Mononuclear cell (primary cell): ENCODE measurements around the gene ACACA. TPM values are rescaled to one million over a fixed set of nuclear protein-coding genes. Genes with fewer than 3 reads are reported as not detected.

Experiments used
- H3K27me3 ChIP-seq: 2 replicates; pipeline ENCODE4 v1.6.0; 2011; ENCODE audit warnings: low read length, control low read depth; ENCODE audit not compliant: insufficient read depth
- H3K4me1 ChIP-seq: 2 replicates; pipeline ENCODE4 v1.5.1; 2011; ENCODE audit warnings: mild to moderate bottlenecking, low read length, control low read depth; ENCODE audit not compliant: insufficient read depth
- H3K4me3 ChIP-seq: 2 replicates; pipeline ENCODE4 v1.5.1; 2011; ENCODE audit warnings: mild to moderate bottlenecking, low read length, moderate library complexity
- H3K9me3 ChIP-seq: 2 replicates; pipeline ENCODE4 v1.5.1; 2011; ENCODE audit warnings: low read depth, mild to moderate bottlenecking, control low read depth, low read length
- total RNA-seq: library from RNA; depleted of rRNA; stranded (reverse); fragments of >200 nt; gene quantifications from one replicate; pipeline ENCODE4 v1.2.3, GENCODE V29; 2012

ACACA gene
- total RNA-seq, 1 donor: 21.9 TPM

DNA sequence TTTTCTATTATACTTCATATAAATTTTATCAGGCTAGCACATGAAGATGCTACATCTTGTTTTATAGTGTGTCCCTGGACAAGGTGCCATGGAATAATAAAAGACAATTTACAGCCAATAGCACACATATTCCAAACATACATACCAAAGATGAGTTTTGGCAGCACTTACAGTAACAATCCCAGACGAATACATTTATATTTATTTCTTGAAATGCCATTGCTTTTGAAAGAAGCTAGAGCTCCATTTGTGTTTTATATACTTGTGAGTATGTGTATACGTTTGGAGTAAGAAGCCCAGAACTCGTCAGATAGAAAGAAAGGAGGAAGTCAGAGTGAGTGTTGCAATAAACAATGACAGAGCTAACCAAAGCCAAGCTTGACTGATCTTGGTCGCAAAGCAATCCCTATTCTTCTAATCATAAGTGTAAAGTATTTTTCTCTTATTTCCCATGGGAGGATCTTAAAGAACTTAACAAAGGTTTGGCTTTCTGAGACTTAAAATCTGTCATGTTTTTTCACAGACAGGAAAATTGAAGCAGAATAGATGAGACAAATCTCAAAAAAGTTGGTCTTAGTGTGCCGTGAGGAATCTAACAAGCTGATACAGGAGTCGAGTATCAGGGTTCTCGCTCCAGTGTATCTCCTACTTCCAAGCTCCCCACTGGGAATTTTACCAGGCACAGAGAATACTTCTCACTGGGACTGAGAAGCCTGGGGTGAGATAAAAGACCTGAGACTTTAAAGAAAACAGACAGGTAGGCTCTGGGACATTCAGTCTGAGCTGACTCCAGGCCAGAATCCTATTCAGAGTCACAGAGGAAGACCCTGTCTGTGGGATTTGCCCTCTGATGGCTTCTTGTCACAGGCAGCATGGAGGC is 282.5 kb downstream of the ACACA start:
- Histone ChIP-seq H3K9me3 (no peaks in the 10 kb centered on the region), H3K27me3 (no peaks in the 10 kb centered on the region), H3K4me3 (no peak overlapping the region), H3K4me1 (peaks cover 7% of the 10 kb centered on the region)

DNA sequence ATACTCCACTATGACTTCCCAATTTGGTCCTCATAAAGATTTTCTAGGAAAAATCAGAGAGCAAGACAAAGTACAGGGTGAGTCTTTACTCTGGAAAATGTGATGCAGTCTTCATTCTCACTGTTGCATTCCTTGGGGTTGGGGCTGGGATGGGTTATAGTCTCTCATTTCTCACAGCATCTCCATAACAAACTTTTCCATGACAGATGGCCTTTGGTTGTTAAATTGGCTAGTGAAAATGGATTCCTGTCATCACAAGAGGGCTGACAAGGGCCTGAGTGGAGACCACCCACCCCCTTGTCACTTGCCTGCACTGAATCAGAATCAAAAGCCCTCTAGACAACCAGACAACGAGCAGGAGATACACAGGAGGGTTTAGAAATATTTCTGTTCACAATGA is 283.2 kb downstream of the ACACA start:
- H3K27me3 ChIP-seq: no peaks in the 10 kb centered on the region
- no peak overlapping the region for H3K4me3 ChIP-seq
- H3K9me3 ChIP-seq: no peaks in the 10 kb centered on the region
- H3K4me1 ChIP-seq: peaks cover 7% of the 10 kb centered on the region

DNA sequence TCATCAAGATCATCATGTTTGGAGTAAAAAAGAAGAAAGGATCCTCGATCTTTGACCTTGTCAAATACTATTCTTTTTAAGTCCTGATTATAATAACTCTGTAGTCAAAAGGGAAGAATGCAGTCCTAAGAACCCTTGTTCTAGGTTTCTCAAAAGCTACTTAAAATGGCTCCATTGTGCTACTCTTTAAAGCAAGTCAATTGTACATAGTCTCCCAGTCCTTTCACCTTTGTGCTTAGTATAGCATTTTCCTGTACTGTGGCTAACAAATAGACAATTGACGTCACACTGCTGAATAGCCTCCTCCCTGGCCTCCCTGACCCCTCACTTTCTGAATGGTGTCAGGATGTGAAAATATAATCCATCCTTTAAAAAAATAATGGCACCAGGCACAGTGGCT is 285.0 kb downstream of the ACACA start:
- H3K4me3 ChIP-seq: no peak overlapping the region
- peaks cover 7% of the 10 kb centered on the region for H3K4me1 ChIP-seq
- no peaks in the 10 kb centered on the region for H3K9me3 ChIP-seq
- H3K27me3 ChIP-seq: no peaks in the 10 kb centered on the region

DNA sequence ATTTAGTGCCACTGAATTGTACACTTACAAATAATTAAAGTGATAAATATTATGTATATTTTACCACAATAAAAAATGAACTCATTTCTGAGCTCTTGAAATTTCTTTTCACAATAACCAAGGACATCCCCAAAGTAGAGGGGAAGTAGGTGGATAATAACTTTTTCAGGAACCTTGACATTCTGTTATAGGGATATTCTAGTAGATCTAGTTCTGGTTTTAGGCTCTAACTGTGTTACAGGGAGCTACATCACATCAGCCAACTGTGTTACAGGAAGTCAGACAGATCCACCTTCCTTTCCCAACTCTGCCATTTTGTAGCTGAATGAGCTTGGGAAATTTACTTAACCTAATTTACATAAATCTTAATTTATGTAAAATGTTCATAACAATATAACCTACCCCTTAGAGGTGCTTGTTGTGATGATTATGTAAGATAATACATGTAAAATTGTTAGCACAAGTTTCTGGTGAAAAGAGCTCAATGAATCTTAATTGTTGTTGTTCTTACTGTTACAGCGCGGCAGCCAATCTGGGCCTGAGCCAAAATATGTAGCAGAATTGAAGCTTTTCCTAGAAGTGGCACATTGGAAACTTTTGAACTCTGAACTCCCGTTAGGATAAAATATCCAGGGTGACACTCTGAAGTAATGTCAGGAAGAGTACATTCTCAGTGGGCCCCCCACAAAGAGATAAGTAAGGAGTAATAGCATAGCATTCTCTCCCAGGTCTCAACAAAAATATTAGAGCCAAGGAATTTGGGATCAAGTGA is 288.1 kb downstream of the ACACA start:
- H3K4me3 ChIP-seq: no peak overlapping the region

DNA sequence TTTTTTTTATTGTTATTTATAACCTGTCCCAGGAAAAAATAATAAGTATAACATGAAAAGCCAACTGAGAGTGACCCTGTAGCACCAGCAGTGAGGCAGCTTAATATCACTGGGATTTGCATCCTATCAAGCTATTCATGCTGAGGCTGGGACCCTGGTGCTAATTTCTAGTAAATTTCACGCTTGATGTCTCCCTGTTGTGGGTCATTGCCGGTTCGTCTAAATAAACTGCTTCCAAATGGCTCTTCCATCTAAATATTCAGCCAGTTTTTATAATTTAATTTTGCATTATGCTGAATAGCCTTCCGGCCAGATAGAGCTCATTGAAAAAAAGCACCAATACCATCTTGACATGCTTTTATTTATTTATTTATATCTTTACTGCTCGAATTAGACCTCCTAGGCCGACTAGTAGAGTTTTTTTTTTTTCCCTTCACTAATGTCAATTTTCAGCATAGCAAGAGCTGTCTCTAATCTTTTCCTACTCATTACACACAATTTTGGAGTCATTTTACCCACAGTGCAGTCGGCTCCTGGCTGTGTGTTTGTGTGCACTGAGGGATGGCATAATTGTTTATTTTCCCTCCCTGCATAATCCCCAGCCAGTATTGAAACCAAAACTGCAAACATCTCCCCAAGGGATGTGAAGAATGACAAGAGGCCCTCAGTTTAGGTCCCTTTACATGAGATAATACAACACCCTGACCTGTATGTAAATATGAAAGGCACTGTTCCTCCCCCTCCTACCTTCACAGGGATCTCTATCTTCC is 289.1 kb downstream of the ACACA start:
- no peaks in the 10 kb centered on the region for H3K4me1 ChIP-seq
- H3K4me3 ChIP-seq: no peak overlapping the region
- no peaks in the 10 kb centered on the region for H3K9me3 ChIP-seq
- H3K27me3 ChIP-seq: no peaks in the 10 kb centered on the region

More for the DNA sequence above, 288.1 kb downstream of the ACACA start:
- Histone ChIP-seq H3K9me3 (no peaks in the 10 kb centered on the region), H3K27me3 (no peaks in the 10 kb centered on the region), H3K4me1 (no peaks in the 10 kb centered on the region)

DNA sequence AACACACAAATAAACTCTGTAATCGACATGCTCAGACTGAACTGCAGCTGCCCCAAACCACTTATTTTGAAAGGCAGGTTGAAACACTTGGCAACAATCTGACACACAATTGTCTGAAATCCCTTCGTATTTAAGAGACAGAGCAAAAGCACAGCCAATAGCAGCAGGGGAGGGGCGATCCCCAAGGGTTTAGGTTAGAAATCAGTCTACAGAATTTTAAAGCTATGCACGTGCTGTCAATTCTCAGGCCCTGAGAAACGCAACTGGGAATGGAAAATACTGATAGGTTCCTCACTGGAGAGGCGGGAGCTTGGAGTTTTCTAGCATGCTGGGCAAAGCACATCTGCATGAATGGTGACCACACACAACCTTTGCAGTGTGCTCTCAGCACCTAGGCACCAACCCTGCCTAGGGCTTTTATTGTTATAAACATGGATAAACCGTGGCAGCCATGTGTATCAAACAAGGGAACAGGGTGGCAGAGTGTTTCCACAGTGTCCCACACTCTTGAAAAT is 289.9 kb downstream of the ACACA start:
- Histone ChIP-seq H3K9me3 (no peaks in the 10 kb centered on the region), H3K27me3 (no peaks in the 10 kb centered on the region), H3K4me3 (no peak overlapping the region), H3K4me1 (no peaks in the 10 kb centered on the region)

DNA sequence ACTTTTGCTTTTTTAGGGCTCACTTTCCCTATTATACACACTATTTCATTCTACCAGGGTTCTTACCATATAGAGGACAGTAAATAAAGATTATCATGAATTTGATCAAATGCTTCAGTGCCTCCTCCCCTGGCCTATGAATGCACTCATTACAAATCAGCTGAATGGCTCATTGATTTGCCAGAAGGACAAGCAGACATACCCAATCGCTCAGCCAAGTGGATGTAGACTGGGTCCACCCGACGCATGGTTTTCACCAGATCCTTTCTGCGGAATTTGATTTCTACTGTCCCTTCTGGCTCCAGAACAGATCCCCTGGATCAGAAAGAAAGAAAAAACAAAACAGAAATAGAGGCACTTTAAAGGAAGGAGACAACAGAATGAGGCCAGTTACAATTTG is 295.3 kb downstream of the ACACA start:
- H3K4me3 ChIP-seq: no peak overlapping the region
- no peaks in the 10 kb centered on the region for H3K9me3 ChIP-seq
- no peaks in the 10 kb centered on the region for H3K27me3 ChIP-seq
- H3K4me1 ChIP-seq: no peaks in the 10 kb centered on the region

DNA sequence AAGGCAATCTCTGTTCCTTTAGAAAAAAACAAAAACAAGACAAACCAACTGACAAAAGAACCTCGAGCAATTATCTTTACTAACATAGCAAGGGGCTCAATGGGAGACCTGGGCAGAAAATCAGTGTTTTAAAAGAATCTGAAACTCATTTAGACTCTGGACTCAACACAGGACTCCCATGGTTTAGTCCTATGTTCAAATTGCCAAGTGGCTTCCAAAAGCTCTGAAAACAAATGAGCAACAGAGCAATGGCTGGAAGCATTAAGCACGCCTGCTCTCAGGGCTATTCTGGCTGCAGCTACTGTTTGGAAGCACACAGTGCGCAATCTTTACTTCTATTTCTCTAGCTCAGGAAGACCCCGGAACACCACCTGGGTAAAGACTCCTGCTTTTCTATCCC is 295.9 kb downstream of the ACACA start:
- no peaks in the 10 kb centered on the region for H3K4me1 ChIP-seq
- no peaks in the 10 kb centered on the region for H3K9me3 ChIP-seq
- H3K27me3 ChIP-seq: no peaks in the 10 kb centered on the region
- no peak overlapping the region for H3K4me3 ChIP-seq

DNA sequence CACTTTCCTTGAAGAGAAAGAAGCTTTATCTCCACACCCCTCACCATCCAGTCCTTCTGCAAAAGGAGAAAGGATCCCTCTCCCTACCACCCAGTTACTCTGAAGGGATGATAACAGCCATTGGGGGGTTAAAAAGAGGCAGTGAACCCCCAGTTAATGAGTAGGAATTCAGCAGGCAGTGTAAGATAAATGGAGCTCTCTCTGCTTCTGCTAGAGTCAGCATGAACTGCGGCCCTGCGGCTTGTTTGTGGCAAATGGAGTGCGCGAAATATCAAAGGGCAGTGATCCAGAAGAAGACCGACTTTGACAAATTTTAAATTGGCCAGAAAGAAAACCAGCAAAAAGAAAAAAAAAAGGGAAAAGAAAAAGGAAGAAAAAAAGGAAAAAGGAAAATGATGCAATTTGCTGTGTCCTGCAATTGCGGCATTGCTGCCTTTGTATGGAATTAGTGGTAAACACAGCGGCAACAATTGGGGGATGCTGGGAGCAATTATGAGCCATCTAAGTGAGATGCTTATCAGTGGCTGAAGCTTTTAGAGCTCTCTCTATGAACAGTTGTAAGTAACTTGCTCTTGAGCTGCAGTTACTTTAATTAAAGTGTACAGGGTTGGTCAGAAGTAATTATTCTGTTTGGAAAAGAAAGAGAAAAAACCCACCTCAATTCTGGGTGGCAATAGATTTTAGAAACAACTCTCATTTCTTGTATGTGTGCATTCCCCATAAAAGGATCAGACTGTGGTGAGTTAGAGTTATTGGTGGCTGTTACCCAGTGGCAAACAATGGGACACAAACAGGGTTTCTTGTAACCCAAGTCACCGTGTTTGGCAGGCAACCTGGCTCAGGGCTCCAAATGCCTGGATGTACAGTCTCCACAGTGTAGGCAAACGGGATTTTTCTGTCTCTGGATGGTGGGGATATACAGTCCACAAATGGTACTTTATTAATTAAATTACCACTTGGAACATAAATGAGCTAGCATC is 296.6 kb downstream of the ACACA start:
- Histone ChIP-seq H3K27me3 (no peaks in the 10 kb centered on the region), H3K9me3 (no peaks in the 10 kb centered on the region), H3K4me1 (no peaks in the 10 kb centered on the region), H3K4me3 (no peak overlapping the region)

DNA sequence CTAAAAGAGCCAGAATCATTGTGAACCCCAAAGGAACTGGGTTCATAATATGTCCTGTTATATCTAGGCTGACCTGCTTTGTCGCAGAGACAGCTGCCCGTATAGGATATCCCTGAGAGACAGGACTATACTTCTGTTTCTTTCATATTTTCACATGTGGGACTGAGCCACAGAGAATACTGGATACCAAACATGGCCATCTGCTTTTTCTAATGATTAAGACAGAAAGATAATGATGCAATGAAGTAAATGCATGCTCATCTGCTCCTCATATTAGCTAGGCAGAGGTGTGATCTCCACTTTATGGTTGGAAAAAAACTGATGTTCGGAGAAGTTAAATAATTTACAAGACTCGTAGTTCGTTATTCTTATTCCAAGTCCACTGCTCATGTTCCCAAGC is 297.5 kb downstream of the ACACA start:
- no peaks in the 10 kb centered on the region for H3K4me1 ChIP-seq

DNA sequence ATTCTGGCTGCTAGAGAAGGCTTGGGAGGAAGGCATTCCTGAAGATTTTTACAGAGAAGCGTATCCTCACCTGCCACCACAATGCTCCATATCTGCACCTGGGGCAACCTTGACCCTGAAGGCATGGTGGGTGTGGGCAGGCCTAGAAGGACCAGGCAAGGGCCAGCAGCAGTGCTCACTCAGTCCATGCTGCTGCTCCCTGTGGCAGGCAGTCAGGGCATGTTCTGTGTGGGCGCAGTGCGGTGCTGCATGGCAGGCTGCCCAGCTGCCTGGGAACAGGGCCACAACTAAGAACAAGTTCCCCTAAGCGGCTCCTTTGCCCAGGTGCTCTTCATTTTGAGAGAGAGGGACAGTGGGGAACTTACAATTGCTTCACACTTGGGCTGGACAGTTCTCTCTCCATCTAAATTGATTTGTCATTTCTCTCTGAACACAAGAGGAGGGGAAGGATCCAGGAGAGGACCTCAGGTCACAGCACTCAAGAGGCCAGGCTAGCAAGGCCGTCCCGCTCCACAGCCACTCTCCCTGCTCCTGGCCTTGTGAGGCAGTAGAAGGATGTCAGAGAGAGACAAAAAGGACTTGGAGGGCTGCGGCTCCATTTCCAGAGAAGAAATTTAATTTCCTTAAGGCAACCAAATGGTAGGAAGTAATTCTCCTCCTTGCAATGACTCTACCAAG is 299.1 kb downstream of the ACACA start:
- Histone ChIP-seq H3K9me3 (no peaks in the 10 kb centered on the region), H3K4me1 (no peaks in the 10 kb centered on the region), H3K4me3 (no peak overlapping the region), H3K27me3 (no peaks in the 10 kb centered on the region)

More for the DNA sequence above, 297.5 kb downstream of the ACACA start:
- no peaks in the 10 kb centered on the region for H3K27me3 ChIP-seq
- no peaks in the 10 kb centered on the region for H3K9me3 ChIP-seq
- no peak overlapping the region for H3K4me3 ChIP-seq

DNA sequence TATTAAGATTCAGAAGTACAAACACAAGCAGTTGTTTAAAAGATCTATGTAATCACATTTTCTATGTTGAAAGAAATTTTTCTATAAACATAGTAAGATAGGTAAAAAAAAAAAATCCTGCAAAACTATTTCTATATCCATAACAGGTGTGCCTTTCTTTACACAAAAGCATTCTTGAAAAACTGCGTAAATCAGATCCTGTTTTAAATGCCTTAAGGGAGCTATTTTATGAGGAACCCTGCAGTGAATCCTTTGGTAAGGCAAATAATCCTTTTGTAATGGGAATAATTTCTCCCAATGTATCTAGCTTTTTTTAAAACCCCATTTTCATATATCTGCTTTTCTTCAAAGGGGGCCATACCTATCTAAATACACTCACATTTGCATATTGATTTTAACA is 300.6 kb downstream of the ACACA start:
- Histone ChIP-seq H3K9me3 (no peaks in the 10 kb centered on the region), H3K4me1 (no peaks in the 10 kb centered on the region), H3K27me3 (no peaks in the 10 kb centered on the region), H3K4me3 (no peak overlapping the region)

DNA sequence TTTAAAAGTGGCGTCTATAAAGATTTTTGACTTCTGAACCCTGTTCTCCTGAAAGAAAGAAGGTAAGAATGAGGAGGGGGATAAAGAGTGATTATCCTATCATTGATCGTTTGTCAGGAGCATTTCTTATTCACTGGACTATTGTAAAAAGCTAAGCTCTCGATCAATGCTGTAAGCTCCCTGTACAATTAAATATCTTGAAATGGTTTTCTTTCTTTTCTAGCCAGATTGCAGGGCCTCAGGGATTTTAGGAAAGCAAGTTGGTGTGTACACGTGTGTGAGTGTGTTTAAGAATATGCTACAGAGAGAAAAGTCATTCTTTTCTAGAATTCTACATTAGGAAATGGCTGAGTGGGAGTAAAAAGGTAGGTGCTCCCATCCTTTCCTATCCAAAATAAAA is 303.4 kb downstream of the ACACA start:
- Histone ChIP-seq H3K27me3 (no peaks in the 10 kb centered on the region), H3K9me3 (no peaks in the 10 kb centered on the region), H3K4me1 (peaks cover 6% of the 10 kb centered on the region), H3K4me3 (no peak overlapping the region)
